Gastroesophageal sphincter (tissue), 3 donors: Measurements from ENCODE around the gene CATSPERZ.

Source experiments
- CTCF ChIP-seq, 4 experiments: fragments of 200-600 bp in 2 of 4; fragments of 450-650 bp in 2 of 4; sonication (generic) in 1 of 4; IDR thresholded peaks; one replicate each; pipeline ENCODE4 v1.5.1; 2017 to 2019; ENCODE audit warnings: antibody characterized with exemption in 4 of 4, mild to moderate bottlenecking in 2 of 4, moderate library complexity in 2 of 4
- EP300 ChIP-seq: sonication (generic); formaldehyde crosslinking; IDR thresholded peaks from one replicate; pipeline ENCODE4 v1.6.1; 2017; ENCODE audit warnings: antibody characterized with exemption, mild to moderate bottlenecking
- POLR2A ChIP-seq, 2 donors: fragments of 450-650 bp; IDR thresholded peaks; one replicate each; pipeline ENCODE4 v1.6.1; 2017; ENCODE audit warnings: antibody characterized with exemption in 2 of 2, mild to moderate bottlenecking in 2 of 2, moderate library complexity in 1 of 2
- POLR2AphosphoS5 ChIP-seq: sonication (generic); formaldehyde crosslinking; IDR thresholded peaks from one replicate; pipeline ENCODE4 v1.6.1; 2017; ENCODE audit warnings: antibody characterized with exemption

DNA sequence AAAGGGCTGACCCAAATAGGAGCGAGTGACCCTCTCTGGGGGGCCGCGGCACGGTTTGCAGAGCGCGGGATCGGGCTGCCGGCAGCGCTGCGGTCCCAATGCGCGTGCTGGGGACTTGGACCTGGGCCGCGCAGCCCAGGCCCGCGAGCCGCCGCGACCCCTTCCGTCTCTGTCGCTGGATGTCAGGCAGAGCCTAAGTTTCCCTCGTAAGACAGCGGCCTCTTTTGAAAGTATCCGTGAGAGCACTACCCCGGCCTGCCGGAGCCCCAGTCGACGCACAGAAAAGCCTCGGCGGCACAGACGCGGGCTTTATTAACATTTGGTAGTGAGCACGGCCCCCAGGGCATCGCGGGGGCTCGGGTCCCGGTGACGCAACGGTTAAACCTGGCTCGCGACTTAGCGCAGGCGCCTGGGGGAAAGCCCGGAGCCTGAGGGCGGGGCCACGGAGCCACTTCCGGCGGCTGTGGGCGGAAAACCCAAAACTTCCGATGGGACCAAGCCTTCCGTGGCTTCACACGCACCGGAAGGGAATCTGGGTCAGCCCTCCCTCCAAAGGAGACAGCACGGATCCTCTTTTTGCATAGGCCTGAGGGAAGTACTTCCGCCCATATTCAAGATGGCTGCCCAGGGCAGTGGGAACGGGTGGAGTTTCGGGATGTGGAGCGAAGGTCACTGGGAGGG lies 30.5 kb upstream of the CATSPERZ start:
- TF ChIP-seq POLR2AphosphoS5 = peak; percentile 91
- TF ChIP-seq CTCF (IDR thresholded peaks at IDR 0.05) = peak in 3 of 4 experiments; percentile 7 to 37 (median 14)
- peak; percentile 48 to 49 for TF ChIP-seq POLR2A (IDR thresholded peaks at IDR 0.05)
- no peak for TF ChIP-seq EP300
